HepG2 (cell line): ENCODE results near the gene CUTC. TPM values are rescaled to one million over a fixed set of nuclear protein-coding genes. Genes with fewer than 3 reads are reported as not detected.

Experiments used
- ATAC-seq: fragments of 200-7000 bp; cut with Tn5 transposase; 3 replicates; pipeline ENCODE4 v1.9.1; 2020; ENCODE audit warnings: mild to moderate bottlenecking, moderate library complexity
- BruUV-seq: library from RNA; stranded (reverse); fragments of 400-500 nt; replicated peaks from 2 replicates; lab custom pipeline; 2021; lab: Mats Ljungman, UMichigan
- CTCF ChIA-PET: fragments of 300-600 bp; formaldehyde crosslinking; extraction: SDS; loops from one replicate; lab custom pipeline; 2021; ENCODE audit warnings: low total read pairs, inconsistent platforms, low intra/inter-chr PET ratio; lab: Yijun Ruan, JAX
- POLR2A ChIA-PET: fragments of 350-600 bp; sonication (Branson Sonifier 250); formaldehyde crosslinking; loops from one replicate; lab custom pipeline; 2020; ENCODE audit warnings: antibody characterized with exemption, inconsistent platforms; lab: Yijun Ruan, JAX
- DNase-seq: peaks from one replicate; pipeline ENCODE4 v3.0.0-alpha.2; 2015; ENCODE audit warnings: low spot score
- FAIRE-seq: peaks from 3 replicates; lab custom pipeline; 2011; peaks lifted over from hg19 to GRCh38; lab: Jason Lieb, UNC
- H2AFZ ChIP-seq: one replicate; pipeline ENCODE4 v1.6.1; 2011; ENCODE audit warnings: low read length, inconsistent platforms
- H3K27ac ChIP-seq: fragments of 300-600 bp; 3 replicates; pipeline ENCODE4 v1.8.0; 2011; ENCODE audit warnings: mixed run types, mild to moderate bottlenecking, mixed read lengths, low read length, inconsistent platforms; ENCODE audit not compliant: insufficient read depth; ENCODE audit errors: extremely low read length
- H3K27me3 ChIP-seq, 2 experiments: fragments of 200-600 bp in 1 of 2; 2 replicates in 1 of 2; 3 replicates in 1 of 2; pipeline versions ENCODE4 v1.6.0 to v1.8.0; 2011; ENCODE audit warnings: low read length in 2 of 2, mild to moderate bottlenecking in 2 of 2, moderate library complexity in 2 of 2, inconsistent platforms in 1 of 2; ENCODE audit not compliant: insufficient read depth in 2 of 2, control insufficient read depth in 1 of 2
- H3K36me3 ChIP-seq, 2 experiments: fragments of 200-600 bp in 1 of 2; replicated peaks in 1 of 2; 2 replicates in 1 of 2; 3 replicates in 1 of 2; pipeline versions ENCODE4 v1.5.1 to v1.8.0; 2011; ENCODE audit warnings: low read length in 2 of 2, inconsistent platforms in 1 of 2; ENCODE audit not compliant: insufficient read depth in 2 of 2, control insufficient read depth in 1 of 2
- H3K4me1 ChIP-seq: 2 replicates; pipeline ENCODE4 v1.5.1; 2012; ENCODE audit warnings: low read length, inconsistent platforms; ENCODE audit not compliant: insufficient read depth
- H3K4me2 ChIP-seq: 2 replicates; pipeline ENCODE4 v1.6.0; 2011; ENCODE audit warnings: low read depth, low read length, inconsistent platforms
- H3K4me3 ChIP-seq, 3 experiments: fragments of 200-600 bp in 1 of 3; sonication (generic), shearing (Covaris generic) in 1 of 3; replicated peaks in 1 of 3; 2 replicates each; pipeline ENCODE4 v1.5.1; 2011 to 2016; ENCODE audit warnings: low read length in 3 of 3, inconsistent platforms in 2 of 3, low read depth in 2 of 3, mild to moderate bottlenecking in 2 of 3, control low read depth in 1 of 3, mixed read lengths in 1 of 3; ENCODE audit not compliant: insufficient read depth in 1 of 3
- H3K79me2 ChIP-seq: one replicate; pipeline ENCODE4 v1.6.1; 2011; ENCODE audit warnings: low read length, inconsistent platforms; ENCODE audit not compliant: insufficient read depth
- H3K9ac ChIP-seq: 2 replicates; pipeline ENCODE4 v1.6.0; 2011; ENCODE audit warnings: mild to moderate bottlenecking, low read depth, low read length, inconsistent platforms; ENCODE audit not compliant: insufficient read depth
- H3K9me3 ChIP-seq: 2 replicates; pipeline ENCODE4 v1.5.1; 2012; ENCODE audit warnings: mild to moderate bottlenecking, low read length
- H4K20me1 ChIP-seq: 2 replicates; pipeline ENCODE4 v1.6.0; 2011; ENCODE audit warnings: inconsistent platforms, mild to moderate bottlenecking, low read length, moderate library complexity; ENCODE audit not compliant: insufficient read depth
- ATM ChIP-seq: fragments of 450-650 bp; IDR thresholded peaks from 2 replicates; pipeline ENCODE4 v1.7.1; 2017; ENCODE audit warnings: mild to moderate bottlenecking, borderline replicate concordance
- CREM ChIP-seq, 2 experiments: sonication (generic) in 1 of 2; formaldehyde crosslinking in 1 of 2; IDR thresholded peaks; 2 replicates each; pipeline versions ENCODE4 v1.4.0 to v1.6.1; 2016 to 2020; ENCODE audit warnings: antibody characterized with exemption in 1 of 2, mild to moderate bottlenecking in 1 of 2, missing genetic modification reagents in 1 of 2
- ELF4 ChIP-seq: sonication (generic); formaldehyde crosslinking; IDR thresholded peaks from 2 replicates; pipeline ENCODE4 v1.5.0; 2020; ENCODE audit warnings: missing genetic modification reagents, mild to moderate bottlenecking, moderate library complexity, borderline replicate concordance
- FOXO1 ChIP-seq: sonication (generic); formaldehyde crosslinking; IDR thresholded peaks from 2 replicates; pipeline ENCODE4 v1.4.0; 2020; ENCODE audit warnings: missing genetic modification reagents
- KLF13 ChIP-seq: sonication (generic); formaldehyde crosslinking; IDR thresholded peaks from 2 replicates; pipeline ENCODE4 v1.4.0; 2020; ENCODE audit warnings: mild to moderate bottlenecking, missing genetic modification reagents
- MED13 ChIP-seq: sonication (generic); formaldehyde crosslinking; IDR thresholded peaks from 2 replicates; pipeline ENCODE4 v1.5.0; 2020; ENCODE audit warnings: missing genetic modification reagents
- POLR2G ChIP-seq: fragments of 200-400 bp; formaldehyde crosslinking; IDR thresholded peaks from 2 replicates; pipeline ENCODE4 v1.6.1; 2018; ENCODE audit warnings: mild to moderate bottlenecking, low read depth, low read length, moderate library complexity
- RBM22 ChIP-seq: fragments of 200-400 bp; formaldehyde crosslinking; optimal IDR thresholded peaks from 2 replicates; pipeline ENCODE3; 2017; ENCODE audit warnings: mild to moderate bottlenecking, low read length, moderate library complexity
- TP53 ChIP-seq: sonication (generic); formaldehyde crosslinking; conservative IDR thresholded peaks from 2 replicates; pipeline ENCODE4 v1.4.0; 2020; ENCODE audit warnings: missing genetic modification reagents
- ZNF225 ChIP-seq: sonication (generic); formaldehyde crosslinking; IDR thresholded peaks from 2 replicates; pipeline ENCODE4 v1.4.0; 2020; ENCODE audit warnings: mild to moderate bottlenecking, missing genetic modification reagents
- ZNF841 ChIP-seq: sonication (generic); formaldehyde crosslinking; IDR thresholded peaks from 2 replicates; pipeline ENCODE4 v1.8.1; 2023; ENCODE audit warnings: missing genetic modification reagents, borderline replicate concordance
- WGBS: methylation state at CpG from one replicate; pipeline ENCODE4 v1.1.6; 2017; ENCODE audit warnings: low lambda C conversion rate; 5-methylcytosine and 5-hydroxymethylcytosine counted together
- in situ Hi-C: cut with HindIII; loops from 2 replicates; pipeline ENCODE4 v1.10.0; 2017; ENCODE audit warnings: low pct_unique_long_range_greater_than_20kb; ENCODE audit not compliant: extremely low pct_ligation_motif_present
- intact Hi-C: fragments of 100-400 bp; cut with micrococcal nuclease; formaldehyde crosslinking; loops from one replicate; pipeline ENCODE4 v1.10.0; 2022; ENCODE audit not compliant: unreplicated experiment
- polyA plus RNA-seq, 8 experiments: library from polyadenylated mRNA; depleted of rRNA in 3 of 8; stranded (reverse) in 7 of 8; unstranded in 1 of 8; fragments of >200 nt; fragmentation: Illumina TruSeq in 4 of 8; extraction: Trizol in 4 of 8; gene quantifications; 2 replicates each; pipeline versions ENCODE4 v1.2.1 to v1.2.3, GENCODE V29; 2011 to 2016; ENCODE audit warnings: low read depth in 4 of 8, missing spikeins in 1 of 8, mixed read lengths in 1 of 8; ENCODE audit not compliant: insufficient read depth in 1 of 8
- total RNA-seq, 5 experiments: library from RNA; depleted of rRNA; stranded (reverse); fragments of >200 nt; fragmentation: Illumina TruSeq; extraction: Trizol; gene quantifications; 2 replicates each; pipeline ENCODE4 v1.2.3, GENCODE V29; 2016; ENCODE audit warnings: low read depth in 1 of 5
- TF ChIP-seq, protein P1 (sequence below): sonication (generic); formaldehyde crosslinking; IDR thresholded peaks from 2 replicates; pipeline ENCODE4 v1.4.0; 2020; ENCODE audit warnings: missing genetic modification reagents, borderline replicate concordance
- TF ChIP-seq, protein P2 (sequence below): sonication (generic); formaldehyde crosslinking; IDR thresholded peaks from 2 replicates; pipeline ENCODE4 v1.5.1; 2020; ENCODE audit warnings: missing genetic modification reagents, mild to moderate bottlenecking, borderline replicate concordance

Gene CUTC
- total and polyA plus RNA-seq, 2 of the 13 experiments (the other 11 are each of a cell fraction or from before 2014, with no cell fraction given): 22.3 to 25.8 TPM

DNA sequence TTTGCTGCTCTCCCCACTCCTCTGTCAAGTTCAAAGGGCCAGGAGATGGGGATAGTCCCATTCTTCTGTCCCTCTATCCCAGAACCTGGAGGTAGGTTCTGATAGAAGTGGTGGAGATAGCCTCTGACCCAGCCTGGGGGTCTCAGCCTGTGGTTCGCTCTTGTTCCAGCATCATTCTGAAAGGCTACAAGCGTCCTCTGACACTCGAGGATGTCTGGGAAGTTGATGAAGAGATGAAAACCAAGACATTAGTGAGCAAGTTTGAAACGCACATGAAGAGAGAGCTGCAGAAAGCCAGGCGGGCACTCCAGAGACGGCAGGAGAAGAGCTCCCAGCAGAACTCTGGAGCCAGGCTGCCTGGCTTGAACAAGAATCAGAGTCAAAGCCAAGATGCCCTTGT is 64.9 kb downstream of the CUTC start:
- H3K27ac ChIP-seq: no peak overlapping the region
- no peak overlapping the region for H3K4me2 ChIP-seq
- H3K9me3 ChIP-seq: no peaks in the 10 kb centered on the region
- H3K4me1 ChIP-seq: no peaks in the 10 kb centered on the region
- no peaks in the 10 kb centered on the region for H3K27me3 ChIP-seq
- in situ Hi-C loops (no loop called here), intact Hi-C loops (no loop called here)
- H2AFZ ChIP-seq: no peak overlapping the region
- no peak overlapping the region for H3K9ac ChIP-seq
- H3K36me3 ChIP-seq: peaks cover 47 to 94% of the 10 kb centered on the region in 2 experiments
- no peak for DNase-seq
- no TSS peak for BruUV-seq
- ChIA-PET CTCF (no interaction called here), POLR2A (interaction anchor here (0.8 to 1.1 kb wide), 4 partner anchors 9 to 14 kb away, joined by 3 read pairs; partner anchors contain the start of gene ABCC2)
- ATAC-seq: no peak
- WGBS: 94% methylated on average over 6 of the region's 6 CpGs
- no peak for TF ChIP-seq KLF13 (CRISPR knock-in tag)
- no peak for TF ChIP-seq FOXO1 (CRISPR knock-in tag)
- peak; percentile 90 for TF ChIP-seq RBM22
- peak; percentile 52; the same call in 1 of the 2 replicates for TF ChIP-seq POLR2G
- no peak for TF ChIP-seq ZNF841
- TF ChIP-seq, protein P1, sequence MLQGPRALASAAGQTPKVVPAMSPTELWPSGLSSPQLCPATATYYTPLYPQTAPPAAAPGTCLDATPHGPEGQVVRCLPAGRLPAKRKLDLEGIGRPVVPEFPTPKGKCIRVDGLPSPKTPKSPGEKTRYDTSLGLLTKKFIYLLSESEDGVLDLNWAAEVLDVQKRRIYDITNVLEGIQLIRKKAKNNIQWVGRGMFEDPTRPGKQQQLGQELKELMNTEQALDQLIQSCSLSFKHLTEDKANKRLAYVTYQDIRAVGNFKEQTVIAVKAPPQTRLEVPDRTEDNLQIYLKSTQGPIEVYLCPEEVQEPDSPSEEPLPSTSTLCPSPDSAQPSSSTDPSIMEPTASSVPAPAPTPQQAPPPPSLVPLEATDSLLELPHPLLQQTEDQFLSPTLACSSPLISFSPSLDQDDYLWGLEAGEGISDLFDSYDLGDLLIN (CRISPR knock-in tag): no peak
- TF ChIP-seq ATM: no peak
- no peak for TF ChIP-seq TP53 (CRISPR knock-in tag)
- no peak for TF ChIP-seq ELF4 (CRISPR knock-in tag)
- no peak for TF ChIP-seq ZNF225
- TF ChIP-seq CREM (IDR thresholded peaks at IDR 0.05): no peak
- no peak for TF ChIP-seq CREM (CRISPR knock-in tag; IDR thresholded peaks at IDR 0.05)
- TF ChIP-seq, protein P2, sequence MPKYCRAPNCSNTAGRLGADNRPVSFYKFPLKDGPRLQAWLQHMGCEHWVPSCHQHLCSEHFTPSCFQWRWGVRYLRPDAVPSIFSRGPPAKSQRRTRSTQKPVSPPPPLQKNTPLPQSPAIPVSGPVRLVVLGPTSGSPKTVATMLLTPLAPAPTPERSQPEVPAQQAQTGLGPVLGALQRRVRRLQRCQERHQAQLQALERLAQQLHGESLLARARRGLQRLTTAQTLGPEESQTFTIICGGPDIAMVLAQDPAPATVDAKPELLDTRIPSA (CRISPR knock-in tag): no peak
- TF ChIP-seq MED13 (CRISPR knock-in tag): no peak
- peaks cover 17% of the 10 kb centered on the region for H4K20me1 ChIP-seq
- no peak overlapping the region for H3K4me3 ChIP-seq
- H3K79me2 ChIP-seq: peaks cover 13% of the 10 kb centered on the region
- FAIRE-seq: no peak
